Lower lobe of right lung (tissue), 2 donors: ENCODE measurements around the gene OR2H1. TPM values are rescaled to one million over a fixed set of nuclear protein-coding genes. Genes with fewer than 3 reads are reported as not detected.

ENCODE experiments used
- ATAC-seq, 2 donors: fragments of 200-7000 bp; cut with Tn5 transposase; one replicate each; pipeline ENCODE4 v1.9.1; 2020 to 2022; ENCODE audit warnings: mild to moderate bottlenecking in 2 of 2, moderate library complexity in 2 of 2
- DNase-seq: peaks from one replicate; pipeline ENCODE4 v3.0.0-alpha.2; 2020
- H3K27ac ChIP-seq: fragments of 200-600 bp; one replicate; pipeline ENCODE4 v1.8.0; 2022
- H3K27me3 ChIP-seq: fragments of 200-600 bp; one replicate; pipeline ENCODE4 v1.8.0; 2022; ENCODE audit warnings: low read depth
- H3K36me3 ChIP-seq: fragments of 200-600 bp; one replicate; pipeline ENCODE4 v1.8.0; 2022; ENCODE audit warnings: mild to moderate bottlenecking
- H3K4me1 ChIP-seq: fragments of 200-600 bp; one replicate; pipeline ENCODE4 v1.8.0; 2022
- H3K4me3 ChIP-seq: fragments of 200-600 bp; one replicate; pipeline ENCODE4 v1.8.0; 2022; ENCODE audit warnings: mild to moderate bottlenecking
- H3K9me3 ChIP-seq: fragments of 200-600 bp; one replicate; pipeline ENCODE4 v1.8.0; 2022
- CTCF ChIP-seq: fragments of 200-600 bp; IDR thresholded peaks from one replicate; pipeline ENCODE4 v1.8.0; 2022; ENCODE audit warnings: antibody characterized with exemption, mild to moderate bottlenecking
- intact Hi-C: fragments of 100-400 bp; cut with DNase I; formaldehyde crosslinking; loops from one replicate; pipeline ENCODE4 v1.11.0; 2022
- total RNA-seq: library from RNA; stranded (reverse); fragmentation: NEBNext Ultra II Directional; extraction: Animal tissue kit (Norgen Biotek cat#: 25700); gene quantifications from one replicate; pipeline ENCODE4 v1.2.1, GENCODE V29; 2021
- donor health status: DM: no; HTN: yes; CAD: no; lungs with severe emphysema.

The OR2H1 gene
- total RNA-seq, 1 donor from 2014 or later = not detected

DNA sequence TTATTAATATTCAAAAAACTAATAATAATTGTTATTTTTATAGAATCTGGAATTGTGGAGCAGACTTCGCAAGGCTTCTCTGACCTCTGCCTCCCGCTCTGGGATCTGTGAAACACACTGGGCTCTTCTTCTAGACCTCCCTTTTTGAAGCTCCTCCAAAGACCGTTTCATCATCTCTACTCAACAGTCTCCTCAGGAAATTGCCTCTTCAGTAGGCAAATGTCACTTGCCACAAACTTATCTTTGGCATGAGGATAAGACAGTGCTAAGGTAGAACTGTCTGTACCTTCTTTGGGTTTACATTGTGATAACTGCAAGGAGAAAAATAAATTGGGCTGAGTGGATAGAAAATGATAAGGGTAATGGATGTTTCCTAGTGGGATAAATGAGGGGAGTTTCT is 33.1 kb downstream of the OR2H1 start:
- Histone ChIP-seq H3K4me1 (no peaks in the 10 kb centered on the region), H3K27ac (no peak overlapping the region), H3K9me3 (no peaks in the 10 kb centered on the region), H3K4me3 (no peak overlapping the region), H3K36me3 (no peaks in the 10 kb centered on the region), H3K27me3 (no peaks in the 10 kb centered on the region)
- TF ChIP-seq CTCF = no peak
- DNase-seq (no peak), ATAC-seq (no peak)
- intact Hi-C loops = no loop called here

- Histone ChIP-seq H3K27ac (no peak overlapping the region), H3K36me3 (no peaks in the 10 kb centered on the region), H3K27me3 (no peaks in the 10 kb centered on the region), H3K9me3 (no peaks in the 10 kb centered on the region), H3K4me3 (no peak overlapping the region), H3K4me1 (no peaks in the 10 kb centered on the region)
- intact Hi-C loops = no loop called here
- no peak for ATAC-seq
- no peak for DNase-seq
- no peak for TF ChIP-seq CTCF
These were observed 33.6 kb downstream of the OR2H1 start for GRCh38 chr6:29490552-29490951.

GRCh38 chr6:29491574-29491973 is 34.6 kb downstream of the OR2H1 start:
- H3K9me3 ChIP-seq = no peaks in the 10 kb centered on the region
- intact Hi-C loops = no loop called here
- no peaks in the 10 kb centered on the region for H3K36me3 ChIP-seq
- TF ChIP-seq CTCF = no peak
- H3K4me3 ChIP-seq = no peak overlapping the region
- DNase-seq (no peak), ATAC-seq (no peak)
- no peak overlapping the region for H3K27ac ChIP-seq
- H3K4me1 ChIP-seq = no peaks in the 10 kb centered on the region
- H3K27me3 ChIP-seq = no peaks in the 10 kb centered on the region

DNA sequence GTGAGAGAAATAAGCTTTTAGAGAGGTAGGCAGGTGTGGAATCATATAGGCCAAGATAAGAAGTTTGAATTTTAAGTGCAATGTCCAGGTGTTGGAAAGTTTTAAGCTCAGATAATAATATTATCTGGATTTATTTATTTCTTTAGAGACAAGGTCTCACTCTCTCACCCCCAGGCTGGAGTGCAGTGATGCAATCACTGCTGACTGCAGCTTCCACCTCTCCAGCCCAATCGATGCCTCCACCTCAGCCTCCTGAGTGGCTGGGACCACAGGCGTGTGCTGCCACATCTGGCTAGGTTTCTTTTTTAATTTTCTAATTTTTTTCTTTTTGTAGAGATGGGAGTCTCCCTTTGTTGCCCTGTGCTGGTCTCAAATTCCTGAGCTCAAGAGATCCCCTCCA is 36.3 kb downstream of the OR2H1 start:
- H3K4me3 ChIP-seq = no peak overlapping the region
- ATAC-seq (no peak), DNase-seq (no peak)
- no peaks in the 10 kb centered on the region for H3K4me1 ChIP-seq
- H3K9me3 ChIP-seq = no peaks in the 10 kb centered on the region
- H3K27ac ChIP-seq = no peak overlapping the region
- H3K36me3 ChIP-seq = no peaks in the 10 kb centered on the region
- intact Hi-C loops = no loop called here
- no peaks in the 10 kb centered on the region for H3K27me3 ChIP-seq
- no peak for TF ChIP-seq CTCF

- no peak overlapping the region for H3K4me3 ChIP-seq
- no peak for DNase-seq
- intact Hi-C loops = no loop called here
- no peaks in the 10 kb centered on the region for H3K4me1 ChIP-seq
- no peak overlapping the region for H3K27ac ChIP-seq
- H3K27me3 ChIP-seq = no peaks in the 10 kb centered on the region
- TF ChIP-seq CTCF = no peak
- no peaks in the 10 kb centered on the region for H3K36me3 ChIP-seq
- no peak for ATAC-seq
- no peaks in the 10 kb centered on the region for H3K9me3 ChIP-seq
These were observed 37.2 kb downstream of the OR2H1 start for GRCh38 chr6:29494131-29494530.

DNA sequence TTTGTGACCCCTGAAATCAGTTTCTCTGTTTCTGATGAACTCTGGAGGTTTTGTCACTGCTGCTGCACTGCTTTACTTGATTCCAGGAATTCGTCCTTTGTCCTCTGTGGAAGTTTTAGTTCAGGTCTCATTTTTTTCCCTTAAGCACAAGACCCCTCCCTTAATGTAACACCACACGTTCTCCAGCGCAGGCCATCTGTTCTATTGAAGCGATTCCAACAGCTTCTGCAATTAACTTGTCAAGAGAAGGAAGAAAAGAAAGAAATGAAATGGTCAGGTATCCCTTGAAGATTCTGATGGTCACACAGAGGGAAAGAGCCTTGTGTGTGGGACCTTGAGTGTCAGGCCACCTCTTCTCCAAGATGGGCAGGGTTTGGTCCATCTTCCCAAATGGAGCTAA is 38.6 kb downstream of the OR2H1 start:
- no peaks in the 10 kb centered on the region for H3K9me3 ChIP-seq
- intact Hi-C loops = no loop called here
- peaks cover 1% of the 10 kb centered on the region for H3K27me3 ChIP-seq
- no peak overlapping the region for H3K27ac ChIP-seq
- H3K4me3 ChIP-seq = no peak overlapping the region
- H3K36me3 ChIP-seq = no peaks in the 10 kb centered on the region
- TF ChIP-seq CTCF = no peak
- no peaks in the 10 kb centered on the region for H3K4me1 ChIP-seq
- DNase-seq (no peak), ATAC-seq (no peak)
